Neural cell (in vitro differentiated cells): ENCODE measurements around the gene PRKCE. TPM values are rescaled to one million over a fixed set of nuclear protein-coding genes. Genes with fewer than 3 reads are reported as not detected.

ENCODE experiments used
- H2AFZ ChIP-seq: fragments of 200-600, 300-800 bp; sonication (generic), shearing (Covaris generic); 2 replicates; pipeline ENCODE4 v1.6.0; 2014; ENCODE audit warnings: low read depth, mild to moderate bottlenecking, antibody characterized with exemption, low read length, moderate library complexity
- H3F3A ChIP-seq: fragments of 200-600 bp; shearing (Covaris generic); 2 replicates; pipeline ENCODE4 v1.6.1; 2016; ENCODE audit warnings: mild to moderate bottlenecking, moderate library complexity, mixed read lengths, antibody characterized with exemption, low read length; ENCODE audit not compliant: insufficient read depth, poor library complexity, severe bottlenecking
- H3K27ac ChIP-seq: fragments of 200-600, 300-800 bp; sonication (generic), shearing (Covaris generic); 2 replicates; pipeline ENCODE4 v1.5.1; 2014; ENCODE audit warnings: mild to moderate bottlenecking, low read length, moderate library complexity
- H3K27me3 ChIP-seq: fragments of 300-800, 200-600 bp; sonication (generic), shearing (Covaris generic); 2 replicates; pipeline ENCODE4 v1.6.0; 2014; ENCODE audit warnings: mild to moderate bottlenecking, low read depth, low read length, moderate library complexity; ENCODE audit not compliant: insufficient read depth
- H3K36me3 ChIP-seq: fragments of 300-800, 200-600 bp; sonication (generic), shearing (Covaris generic); 2 replicates; pipeline ENCODE4 v1.5.1; 2014; ENCODE audit warnings: mild to moderate bottlenecking, antibody characterized with exemption, low read length, moderate library complexity; ENCODE audit not compliant: insufficient read depth
- H3K4me2 ChIP-seq: fragments of 300-800, 200-600 bp; sonication (generic), shearing (Covaris generic); 2 replicates; pipeline ENCODE4 v1.6.0; 2014; ENCODE audit warnings: mild to moderate bottlenecking, low read length
- H3K4me3 ChIP-seq: fragments of 300-800, 200-600 bp; sonication (generic), shearing (Covaris generic); 2 replicates; pipeline ENCODE4 v1.5.1; 2014; ENCODE audit warnings: mild to moderate bottlenecking, low read length, moderate library complexity
- H3K79me2 ChIP-seq: fragments of 200-600 bp; shearing (Covaris generic); replicated peaks from 2 replicates; pipeline ENCODE4 v1.6.0; 2014; ENCODE audit warnings: mild to moderate bottlenecking, low read length, moderate library complexity; ENCODE audit not compliant: insufficient read depth
- H3K9ac ChIP-seq: fragments of 300-800, 200-600 bp; sonication (generic), shearing (Covaris generic); 2 replicates; pipeline ENCODE4 v1.6.1; 2016; ENCODE audit warnings: mild to moderate bottlenecking, low read length, mixed read lengths
- H3K9me2 ChIP-seq: fragments of 200-600 bp; shearing (Covaris generic); 2 replicates; pipeline ENCODE4 v1.6.1; 2016; ENCODE audit warnings: mild to moderate bottlenecking, low read length, mixed read lengths; ENCODE audit not compliant: insufficient read depth
- H3K9me3 ChIP-seq: fragments of 200-600, 300-800 bp; sonication (generic), shearing (Covaris generic); 2 replicates; pipeline ENCODE4 v1.6.1; 2016; ENCODE audit warnings: mild to moderate bottlenecking, mixed run types, low read length, moderate library complexity, mixed read lengths
- H4K20me1 ChIP-seq: fragments of 200-600 bp; shearing (Covaris generic); 2 replicates; pipeline ENCODE4 v1.6.1; 2016; ENCODE audit warnings: mild to moderate bottlenecking, mixed run types; ENCODE audit not compliant: insufficient read depth
- CTCF ChIP-seq: fragments of 450-650 bp; IDR thresholded peaks from 2 replicates; pipeline ENCODE4 v1.5.1; 2014; ENCODE audit warnings: antibody characterized with exemption, mild to moderate bottlenecking, moderate library complexity; ENCODE audit not compliant: poor library complexity, severe bottlenecking
- EP300 ChIP-seq: fragments of 450-650 bp; conservative IDR thresholded peaks from 2 replicates; pipeline ENCODE4 v1.6.1; 2014; ENCODE audit warnings: antibody characterized with exemption, mild to moderate bottlenecking, moderate library complexity; ENCODE audit not compliant: poor library complexity, severe bottlenecking
- EZH2 ChIP-seq: fragments of 200-600, 300-800 bp; shearing (Covaris generic), sonication (generic); IDR thresholded peaks from 2 replicates; pipeline ENCODE4 v1.6.1; 2014; ENCODE audit warnings: antibody characterized with exemption, low read length, borderline replicate concordance, mild to moderate bottlenecking; ENCODE audit not compliant: insufficient read depth, poor library complexity, severe bottlenecking
- MXI1 ChIP-seq: fragments of 450-650 bp; conservative IDR thresholded peaks from 2 replicates; pipeline ENCODE4 v1.6.1; 2014; ENCODE audit warnings: antibody characterized with exemption, mild to moderate bottlenecking; ENCODE audit not compliant: poor library complexity, severe bottlenecking
- POLR2AphosphoS5 ChIP-seq: IDR thresholded peaks from 2 replicates; pipeline ENCODE4 v1.6.1; 2012
- RAD21 ChIP-seq: fragments of 450-650 bp; conservative IDR thresholded peaks from 2 replicates; pipeline ENCODE4 v1.6.1; 2014; ENCODE audit warnings: antibody characterized with exemption, mild to moderate bottlenecking, moderate library complexity
- REST ChIP-seq: IDR thresholded peaks from 2 replicates; pipeline ENCODE4 v1.6.1; 2012; ENCODE audit warnings: borderline replicate concordance
- SMC3 ChIP-seq: fragments of 450-650 bp; conservative IDR thresholded peaks from 2 replicates; pipeline ENCODE4 v1.6.1; 2014; ENCODE audit warnings: antibody characterized with exemption, mild to moderate bottlenecking, moderate library complexity; ENCODE audit not compliant: poor library complexity
- TAF1 ChIP-seq: IDR thresholded peaks from 2 replicates; pipeline ENCODE4 v1.6.1; 2012; ENCODE audit warnings: low read depth
- polyA plus RNA-seq: library from polyadenylated mRNA; depleted of rRNA; stranded (reverse); fragments of >200 nt; gene quantifications from 2 replicates; pipeline ENCODE4 v1.2.3, GENCODE V29; 2014

The PRKCE gene
- polyA plus RNA-seq, 1 donor from 2014 or later: 5.4 TPM

GRCh38 chr2:45713591-45713990 is 62.1 kb downstream of the PRKCE start:
- no peaks in the 10 kb centered on the region for H3K9me3 ChIP-seq
- H3K9ac ChIP-seq: no peak overlapping the region
- no peaks in the 10 kb centered on the region for H3K9me2 ChIP-seq
- H3K4me2 ChIP-seq: no peak overlapping the region
- no peak overlapping the region for H3K27ac ChIP-seq
- H3F3A ChIP-seq: no peaks in the 10 kb centered on the region
- H3K79me2 ChIP-seq: no peaks in the 10 kb centered on the region
- H3K36me3 ChIP-seq: no peaks in the 10 kb centered on the region
- no peak for TF ChIP-seq SMC3
- no peak overlapping the region for H3K4me3 ChIP-seq
- H2AFZ ChIP-seq: no peak overlapping the region
- H3K27me3 ChIP-seq: no peaks in the 10 kb centered on the region
- H4K20me1 ChIP-seq: no peaks in the 10 kb centered on the region

- no peak overlapping the region for H3K4me3 ChIP-seq
- TF ChIP-seq SMC3 (no peak), MXI1 (no peak), EZH2 (no peak), EP300 (no peak), REST (no peak), TAF1 (no peak), POLR2AphosphoS5 (no peak), CTCF (no peak), RAD21 (no peak)
- no peak overlapping the region for H3K9ac ChIP-seq
- no peak overlapping the region for H3K27ac ChIP-seq
- no peaks in the 10 kb centered on the region for H4K20me1 ChIP-seq
- H3F3A ChIP-seq: no peaks in the 10 kb centered on the region
- H3K4me2 ChIP-seq: no peak overlapping the region
- H3K27me3 ChIP-seq: no peaks in the 10 kb centered on the region
- no peaks in the 10 kb centered on the region for H3K79me2 ChIP-seq
- H3K9me3 ChIP-seq: no peaks in the 10 kb centered on the region
- H2AFZ ChIP-seq: no peak overlapping the region
- no peaks in the 10 kb centered on the region for H3K36me3 ChIP-seq
- no peaks in the 10 kb centered on the region for H3K9me2 ChIP-seq
These were observed 63.2 kb downstream of the PRKCE start for GRCh38 chr2:45714679-45715078.
